HepG2 (cell line): ENCODE measurements around the gene IFT52. TPM values are rescaled to one million over a fixed set of nuclear protein-coding genes. Genes with fewer than 3 reads are reported as not detected.

Experiments
- GABPA ChIP-seq, 2 experiments: IDR thresholded peaks; 2 replicates each; pipeline ENCODE4 v1.6.1; 2011 to 2016; ENCODE audit warnings: low read depth in 2 of 2, low read length in 1 of 2, missing biosample characterization in 1 of 2, missing genetic modification characterization in 1 of 2
- HCFC1 ChIP-seq: fragments of 150-350 bp; IDR thresholded peaks from 2 replicates; pipeline ENCODE4 v1.6.1; 2014; ENCODE audit warnings: low read depth, low read length
- JUNB ChIP-seq: sonication (generic); formaldehyde crosslinking; IDR thresholded peaks from 2 replicates; pipeline ENCODE4 v1.8.0; 2022; ENCODE audit warnings: missing genetic modification reagents, mild to moderate bottlenecking, borderline replicate concordance
- MXD1 ChIP-seq: sonication (generic); formaldehyde crosslinking; IDR thresholded peaks from 2 replicates; pipeline ENCODE4 v1.4.0; 2020; ENCODE audit warnings: mild to moderate bottlenecking, missing genetic modification reagents
- MYC ChIP-seq: sonication (generic); formaldehyde crosslinking; IDR thresholded peaks from 2 replicates; pipeline ENCODE4 v1.9.0; 2021; ENCODE audit warnings: missing genetic modification reagents, borderline replicate concordance
- NFAT5 ChIP-seq: sonication (generic); formaldehyde crosslinking; IDR thresholded peaks from 2 replicates; pipeline ENCODE4 v1.4.0; 2020; ENCODE audit warnings: missing genetic modification reagents
- NFATC3 ChIP-seq: sonication (generic); formaldehyde crosslinking; IDR thresholded peaks from 2 replicates; pipeline ENCODE4 v1.5.1; 2020; ENCODE audit warnings: mild to moderate bottlenecking, missing genetic modification reagents
- PITX1 ChIP-seq: sonication (generic); formaldehyde crosslinking; IDR thresholded peaks from 2 replicates; pipeline ENCODE4 v1.5.1; 2020; ENCODE audit warnings: mild to moderate bottlenecking, missing genetic modification reagents
- REXO4 ChIP-seq: sonication (generic); formaldehyde crosslinking; IDR thresholded peaks from 2 replicates; pipeline ENCODE4 v1.8.0; 2022; ENCODE audit warnings: missing genetic modification reagents, mild to moderate bottlenecking, borderline replicate concordance
- RXRB ChIP-seq: IDR thresholded peaks from 2 replicates; pipeline ENCODE4 v1.6.1; 2016; ENCODE audit warnings: borderline replicate concordance, missing genetic modification reagents, missing compliant biosample characterization
- TAF1 ChIP-seq: sonication (generic); formaldehyde crosslinking; IDR thresholded peaks from 2 replicates; pipeline ENCODE4 v1.4.0; 2020; ENCODE audit warnings: missing genetic modification reagents
- TEF ChIP-seq: sonication (generic); formaldehyde crosslinking; IDR thresholded peaks from 2 replicates; pipeline ENCODE4 v1.5.0; 2020; ENCODE audit warnings: missing genetic modification reagents
- ZFP82 ChIP-seq: sonication (generic); formaldehyde crosslinking; IDR thresholded peaks from 2 replicates; pipeline ENCODE4 v1.5.1; 2020; ENCODE audit warnings: mild to moderate bottlenecking, missing genetic modification reagents, borderline replicate concordance
- ZFX ChIP-seq: sonication (generic); formaldehyde crosslinking; IDR thresholded peaks from 2 replicates; pipeline ENCODE4 v1.4.0; 2020; ENCODE audit warnings: mild to moderate bottlenecking, low read depth, missing genetic modification reagents, moderate library complexity
- ZNF337 ChIP-seq: sonication (generic); formaldehyde crosslinking; IDR thresholded peaks from 2 replicates; pipeline ENCODE4 v1.5.1; 2020; ENCODE audit warnings: missing genetic modification reagents, low read depth, mild to moderate bottlenecking, borderline replicate concordance
- ZNF33A ChIP-seq: sonication (generic); formaldehyde crosslinking; IDR thresholded peaks from 2 replicates; pipeline ENCODE4 v1.5.1; 2020; ENCODE audit warnings: missing genetic modification reagents, mild to moderate bottlenecking, moderate library complexity, borderline replicate concordance
- ZNF362 ChIP-seq: sonication (generic); formaldehyde crosslinking; IDR thresholded peaks from 2 replicates; pipeline ENCODE4 v1.4.0; 2020; ENCODE audit warnings: missing genetic modification reagents, mild to moderate bottlenecking, borderline replicate concordance
- ZNF660 ChIP-seq: sonication (generic); formaldehyde crosslinking; IDR thresholded peaks from 2 replicates; pipeline ENCODE4 v1.5.1; 2020; ENCODE audit warnings: mild to moderate bottlenecking, low read depth, missing genetic modification reagents, borderline replicate concordance
- ZNF781 ChIP-seq: sonication (generic); formaldehyde crosslinking; IDR thresholded peaks from 2 replicates; pipeline ENCODE4 v1.5.1; 2020; ENCODE audit warnings: borderline replicate concordance, mild to moderate bottlenecking, missing genetic modification reagents; ENCODE audit errors: not compliant biosample characterization
- ZNF83 ChIP-seq: sonication (generic); formaldehyde crosslinking; IDR thresholded peaks from 2 replicates; pipeline ENCODE4 v1.4.0; 2020; ENCODE audit warnings: missing genetic modification reagents, mild to moderate bottlenecking, borderline replicate concordance
- polyA plus RNA-seq, 8 experiments: library from polyadenylated mRNA; depleted of rRNA in 3 of 8; stranded (reverse) in 7 of 8; unstranded in 1 of 8; fragments of >200 nt; fragmentation: Illumina TruSeq in 4 of 8; extraction: Trizol in 4 of 8; gene quantifications; 2 replicates each; pipeline versions ENCODE4 v1.2.1 to v1.2.3, GENCODE V29; 2011 to 2016; ENCODE audit warnings: low read depth in 4 of 8, missing spikeins in 1 of 8, mixed read lengths in 1 of 8; ENCODE audit not compliant: insufficient read depth in 1 of 8
- total RNA-seq, 5 experiments: library from RNA; depleted of rRNA; stranded (reverse); fragments of >200 nt; fragmentation: Illumina TruSeq; extraction: Trizol; gene quantifications; 2 replicates each; pipeline ENCODE4 v1.2.3, GENCODE V29; 2016; ENCODE audit warnings: low read depth in 1 of 5

The IFT52 gene
- total and polyA plus RNA-seq, 2 of the 13 experiments (the other 11 are each of a cell fraction or from before 2014, with no cell fraction given) = 48.0 to 64.0 TPM

GRCh38 chr20:43590392-43591303 lies at the start of gene IFT52 (continued):
- no peak for TF ChIP-seq GABPA (IDR thresholded peaks at IDR 0.05; ENCODE audit: low read depth, low read length)
- TF ChIP-seq GABPA (CRISPR knock-in tag; IDR thresholded peaks at IDR 0.05; ENCODE audit: low read depth) = peak; percentile 70
- no peak; the same call in 1 of the 2 replicates for TF ChIP-seq REXO4 (CRISPR knock-in tag)
- TF ChIP-seq ZNF362 (CRISPR knock-in tag) = peak; percentile 20; the same call in 1 of the 2 replicates
- peak; percentile 72 for TF ChIP-seq MYC
- peak; percentile 41 for TF ChIP-seq RXRB (CRISPR knock-in tag)
- TF ChIP-seq ZNF33A (CRISPR knock-in tag) = peak; percentile 81; the same call in 1 of the 2 replicates
- TF ChIP-seq ZNF781 = peak; percentile 79
- peak; percentile 99 for TF ChIP-seq ZFX (CRISPR knock-in tag)
- peak; percentile 79 for TF ChIP-seq TAF1 (CRISPR knock-in tag)
- TF ChIP-seq TEF (CRISPR knock-in tag) = peak; percentile 52; the same call in 1 of the 2 replicates
- peak; percentile 95 for TF ChIP-seq MXD1 (CRISPR knock-in tag)
- peak; percentile 83 for TF ChIP-seq PITX1
- TF ChIP-seq NFATC3 (CRISPR knock-in tag) = peak; percentile 75; the same call in 1 of the 2 replicates
- peak; percentile 90 for TF ChIP-seq ZFP82 (CRISPR knock-in tag)
- TF ChIP-seq JUNB (CRISPR knock-in tag) = no peak
- no peak for TF ChIP-seq ZNF660 (CRISPR knock-in tag)
- peak; percentile 28; the same call in 1 of the 2 replicates for TF ChIP-seq HCFC1
- no peak; the same call in 1 of the 2 replicates for TF ChIP-seq NFAT5
- TF ChIP-seq ZNF83 (CRISPR knock-in tag) = no peak
- TF ChIP-seq ZNF337 (CRISPR knock-in tag) = peak; percentile 91
